LNCaP clone FGC (cell line): ENCODE results near the gene ERG.

Source experiments
- DNase-seq: peaks from one replicate; pipeline ENCODE4 v3.0.0-alpha.2; 2011; ENCODE audit warnings: low read depth
- H3K4me3 ChIP-seq: 2 replicates; pipeline ENCODE4 v1.5.1; 2011; ENCODE audit warnings: mild to moderate bottlenecking, low read depth, low read length, control low read depth
- CTCF ChIP-seq: IDR thresholded peaks from 2 replicates; pipeline ENCODE4 v1.5.1; 2012; ENCODE audit warnings: mild to moderate bottlenecking; ENCODE audit not compliant: control insufficient read depth, insufficient read depth; ENCODE audit errors: extremely low read depth

ERG gene, protein sequence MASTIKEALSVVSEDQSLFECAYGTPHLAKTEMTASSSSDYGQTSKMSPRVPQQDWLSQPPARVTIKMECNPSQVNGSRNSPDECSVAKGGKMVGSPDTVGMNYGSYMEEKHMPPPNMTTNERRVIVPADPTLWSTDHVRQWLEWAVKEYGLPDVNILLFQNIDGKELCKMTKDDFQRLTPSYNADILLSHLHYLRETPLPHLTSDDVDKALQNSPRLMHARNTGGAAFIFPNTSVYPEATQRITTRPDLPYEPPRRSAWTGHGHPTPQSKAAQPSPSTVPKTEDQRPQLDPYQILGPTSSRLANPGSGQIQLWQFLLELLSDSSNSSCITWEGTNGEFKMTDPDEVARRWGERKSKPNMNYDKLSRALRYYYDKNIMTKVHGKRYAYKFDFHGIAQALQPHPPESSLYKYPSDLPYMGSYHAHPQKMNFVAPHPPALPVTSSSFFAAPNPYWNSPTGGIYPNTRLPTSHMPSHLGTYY

GRCh38 chr21:38498057-38498833 lies at the start of gene ERG:
Gene ERG, minus strand, starts transcription at chr21:38498477. Its CDS starts 97 bp downstream, at chr21:38498380.
- H3K4me3 ChIP-seq = no peak within 1 kb of the TSS
- DNase-seq = no peak
- TF ChIP-seq CTCF = no peak

DNA sequence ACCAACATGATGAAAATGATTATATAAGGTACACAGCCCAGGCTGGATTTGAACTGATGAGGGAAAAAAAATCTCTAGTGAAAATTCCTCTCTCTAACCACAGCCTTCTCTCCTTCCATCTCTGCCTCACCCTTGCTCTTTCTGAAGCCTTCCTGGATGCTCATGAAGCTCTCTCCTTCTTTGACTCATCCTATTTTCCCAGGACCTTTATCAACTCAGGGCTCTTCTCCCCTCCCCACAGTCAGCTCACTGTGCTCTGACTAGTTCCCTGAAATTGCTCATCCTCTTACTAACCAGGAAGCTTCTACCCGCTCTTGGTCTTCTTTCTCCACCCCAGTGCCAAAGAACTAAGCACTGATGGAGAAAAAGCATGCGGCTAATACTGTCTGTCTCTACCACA lies 46.4 kb upstream of the ERG start:
- DNase-seq = no peak
- H3K4me3 ChIP-seq = no peak overlapping the region
- no peak for TF ChIP-seq CTCF

GRCh38 chr21:38542263-38542662 lies 44.0 kb upstream of the ERG start:
- H3K4me3 ChIP-seq = no peak overlapping the region
- no peak for TF ChIP-seq CTCF
- no peak for DNase-seq

- DNase-seq = no peak
- no peak for TF ChIP-seq CTCF
- no peak overlapping the region for H3K4me3 ChIP-seq
Observed at GRCh38 chr21:38538353-38538752, 40.1 kb upstream of the ERG start.

- H3K4me3 ChIP-seq = no peak overlapping the region
- no peak for DNase-seq
- TF ChIP-seq CTCF = no peak
Observed at GRCh38 chr21:38534591-38534990, 36.3 kb upstream of the ERG start.

- DNase-seq = no peak
- no peak for TF ChIP-seq CTCF
- H3K4me3 ChIP-seq = no peak overlapping the region
Observed at GRCh38 chr21:38533887-38534286, 35.6 kb upstream of the ERG start.
